HG02852 (cell line): ENCODE results near the gene SH3BGR.

Experiments
- ATAC-seq: cut with Tn5 transposase; IDR thresholded peaks from one replicate; pipeline ENCODE4 v1.9.1; 2021; ENCODE audit warnings: mild to moderate bottlenecking, moderate library complexity; ENCODE audit not compliant: unreplicated experiment

Gene SH3BGR

GRCh38 chr21:39511102-39511501 lies 59.3 kb downstream of the SH3BGR start:
- ATAC-seq: no peak

- no peak for ATAC-seq
Measured at GRCh38 chr21:39513735-39514134, 62.0 kb downstream of the SH3BGR start.

GRCh38 chr21:39515684-39516472 lies 64.1 kb downstream of the SH3BGR start:
- no peak for ATAC-seq

GRCh38 chr21:39518055-39518846 lies 66.5 kb downstream of the SH3BGR start:
- peak; percentile 81 for ATAC-seq

- ATAC-seq: no peak
Measured at GRCh38 chr21:39518847-39519210, 67.1 kb downstream of the SH3BGR start.

- no peak for ATAC-seq
Measured at GRCh38 chr21:39519835-39520234, 68.1 kb downstream of the SH3BGR start.

GRCh38 chr21:39523399-39523798 lies 71.6 kb downstream of the SH3BGR start:
- no peak for ATAC-seq

- no peak for ATAC-seq
Measured at GRCh38 chr21:39523915-39524314, 72.1 kb downstream of the SH3BGR start.

- ATAC-seq: no peak
Measured at GRCh38 chr21:39525129-39525528, 73.4 kb downstream of the SH3BGR start.

- ATAC-seq: peak; percentile 56
Measured at GRCh38 chr21:39525601-39526000, 73.8 kb downstream of the SH3BGR start.

- ATAC-seq: no peak
Measured at GRCh38 chr21:39527067-39527595, 75.4 kb downstream of the SH3BGR start.

- no peak for ATAC-seq
Measured at GRCh38 chr21:39527664-39528381, 76.1 kb downstream of the SH3BGR start.

- ATAC-seq: no peak
Measured at GRCh38 chr21:39529026-39529425, 77.3 kb downstream of the SH3BGR start.

- no peak for ATAC-seq
Measured at GRCh38 chr21:39531064-39531463, 79.3 kb downstream of the SH3BGR start.

- ATAC-seq: no peak
Measured at GRCh38 chr21:39531840-39532239, 80.1 kb downstream of the SH3BGR start.

GRCh38 chr21:39533545-39534380 lies 82.0 kb downstream of the SH3BGR start:
- no peak for ATAC-seq

- ATAC-seq: no peak
Measured at GRCh38 chr21:39535646-39536437, 84.1 kb downstream of the SH3BGR start.

GRCh38 chr21:39536835-39537234 lies 85.1 kb downstream of the SH3BGR start:
- no peak for ATAC-seq

- no peak for ATAC-seq
Measured at GRCh38 chr21:39537571-39537970, 85.8 kb downstream of the SH3BGR start.
